ENCODE results near the gene AKAP8.

GRCh38 chr19:15374105-15374651 lies 5.4 kb downstream of the AKAP8 start:
- no peak for TF ChIP-seq EZH2 (IDR thresholded peaks at IDR 0.05; ENCODE audit: insufficient read depth, poor library complexity, severe bottlenecking)
- no peak for TF ChIP-seq EZH2phosphoT487 (IDR thresholded peaks at IDR 0.05; ENCODE audit: insufficient read depth, low read depth)
